ENCODE results near the gene KLF13.

Gene KLF13

DNA sequence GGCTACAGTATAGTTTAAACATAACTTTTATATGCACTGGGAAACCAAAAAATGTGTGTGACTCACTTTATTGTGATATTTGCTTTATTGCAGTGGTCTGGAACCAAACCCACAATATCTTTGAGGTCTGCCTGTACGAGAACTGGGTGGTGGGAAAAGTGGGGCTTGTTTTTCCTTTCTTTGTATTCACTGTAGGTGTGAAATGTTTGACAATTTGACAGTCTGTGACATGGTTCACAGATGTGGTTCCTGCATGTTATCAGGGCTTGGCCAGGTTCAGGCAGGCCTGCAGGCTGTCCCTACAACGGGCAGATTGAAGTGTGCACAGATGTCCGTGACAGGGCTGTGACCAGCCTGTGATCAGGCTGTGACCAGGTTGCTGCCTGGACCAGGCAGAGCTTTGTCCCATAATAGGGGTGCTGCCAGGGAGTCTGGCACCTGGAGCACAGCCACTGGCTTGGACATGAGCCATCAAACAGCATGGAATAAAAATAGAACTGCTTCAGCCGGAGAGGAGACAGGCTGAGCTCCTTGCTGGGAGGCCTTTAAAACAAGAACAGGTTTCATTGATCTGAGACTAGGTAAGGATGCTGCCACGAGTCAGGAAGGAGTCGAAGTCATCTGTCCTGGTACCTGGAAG is 61.0 kb downstream of the KLF13 start:
- no peak for DNase-seq

DNA sequence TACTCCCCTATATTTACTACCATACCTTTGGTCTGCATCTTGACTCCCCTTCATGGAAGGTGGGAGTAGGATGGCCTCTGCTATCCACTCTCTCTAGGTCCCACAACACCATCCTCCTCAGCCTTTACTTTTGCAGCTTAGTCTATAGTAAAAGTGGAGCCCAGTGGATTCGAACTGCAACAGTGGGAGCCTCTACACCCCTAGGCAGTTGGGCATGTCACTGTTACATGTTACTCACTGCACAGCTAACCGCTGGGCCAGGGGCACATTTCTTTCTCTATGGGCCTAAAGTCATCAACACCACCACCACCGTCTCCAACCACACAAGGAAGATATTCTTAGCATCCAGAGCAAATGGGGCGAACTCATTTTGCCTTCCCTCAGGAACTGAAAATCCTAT is 62.9 kb downstream of the KLF13 start:
- DNase-seq = no peak

DNA sequence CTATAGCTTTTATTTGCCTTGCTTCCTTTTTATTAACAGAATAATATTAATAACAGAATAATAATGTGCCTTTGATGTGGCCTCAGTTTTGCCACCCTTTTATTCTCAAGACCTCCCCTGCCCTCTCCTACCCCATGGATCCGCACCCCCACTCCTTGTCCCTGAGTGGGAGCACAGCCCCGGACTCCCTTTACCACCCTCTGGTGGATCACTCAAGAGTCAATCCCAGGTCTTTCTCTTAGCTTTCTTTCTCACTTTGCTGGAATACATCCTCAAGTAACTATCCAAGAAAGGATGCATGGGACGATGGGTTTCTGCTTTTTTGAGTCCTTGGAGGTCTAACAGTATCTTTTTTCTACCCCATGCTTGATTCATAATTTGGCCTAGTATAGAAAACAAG is 63.4 kb downstream of the KLF13 start:
- DNase-seq = no peak

DNA sequence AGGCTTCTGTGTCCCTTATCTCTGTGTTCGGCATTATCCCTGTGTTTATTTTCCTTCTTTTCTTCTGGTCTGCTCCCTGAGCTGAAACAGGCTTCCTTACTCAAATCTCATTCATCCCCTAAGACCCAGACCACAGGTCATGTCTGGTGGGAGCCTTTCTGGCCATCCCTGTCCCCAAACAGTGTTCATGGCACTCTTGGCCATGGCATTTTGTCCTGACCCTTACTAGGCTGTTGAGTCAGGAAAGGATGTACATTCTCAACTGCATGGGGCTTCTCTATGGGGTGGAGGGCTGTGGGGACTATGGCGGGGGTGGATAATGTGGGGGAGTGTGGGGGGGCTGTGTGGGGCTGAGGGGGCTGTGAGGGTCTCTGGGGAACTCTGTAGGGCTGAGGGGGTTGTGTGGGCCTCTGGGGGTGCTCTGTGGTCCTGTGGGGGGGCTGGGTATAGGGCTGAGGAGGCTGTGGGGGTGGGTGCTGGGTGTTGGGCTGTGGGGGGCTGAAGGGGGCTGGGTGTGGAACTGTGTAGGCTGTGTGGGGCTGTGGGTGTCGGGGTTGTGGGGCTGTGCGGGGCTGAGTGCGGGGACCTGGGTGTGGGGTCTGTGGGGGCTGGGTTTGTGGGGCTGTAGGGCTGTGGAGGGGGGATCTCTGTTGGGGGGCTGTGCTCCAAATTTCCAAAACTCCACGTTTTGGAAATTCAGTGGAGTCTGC is 64.3 kb downstream of the KLF13 start:
- DNase-seq = no peak

DNA sequence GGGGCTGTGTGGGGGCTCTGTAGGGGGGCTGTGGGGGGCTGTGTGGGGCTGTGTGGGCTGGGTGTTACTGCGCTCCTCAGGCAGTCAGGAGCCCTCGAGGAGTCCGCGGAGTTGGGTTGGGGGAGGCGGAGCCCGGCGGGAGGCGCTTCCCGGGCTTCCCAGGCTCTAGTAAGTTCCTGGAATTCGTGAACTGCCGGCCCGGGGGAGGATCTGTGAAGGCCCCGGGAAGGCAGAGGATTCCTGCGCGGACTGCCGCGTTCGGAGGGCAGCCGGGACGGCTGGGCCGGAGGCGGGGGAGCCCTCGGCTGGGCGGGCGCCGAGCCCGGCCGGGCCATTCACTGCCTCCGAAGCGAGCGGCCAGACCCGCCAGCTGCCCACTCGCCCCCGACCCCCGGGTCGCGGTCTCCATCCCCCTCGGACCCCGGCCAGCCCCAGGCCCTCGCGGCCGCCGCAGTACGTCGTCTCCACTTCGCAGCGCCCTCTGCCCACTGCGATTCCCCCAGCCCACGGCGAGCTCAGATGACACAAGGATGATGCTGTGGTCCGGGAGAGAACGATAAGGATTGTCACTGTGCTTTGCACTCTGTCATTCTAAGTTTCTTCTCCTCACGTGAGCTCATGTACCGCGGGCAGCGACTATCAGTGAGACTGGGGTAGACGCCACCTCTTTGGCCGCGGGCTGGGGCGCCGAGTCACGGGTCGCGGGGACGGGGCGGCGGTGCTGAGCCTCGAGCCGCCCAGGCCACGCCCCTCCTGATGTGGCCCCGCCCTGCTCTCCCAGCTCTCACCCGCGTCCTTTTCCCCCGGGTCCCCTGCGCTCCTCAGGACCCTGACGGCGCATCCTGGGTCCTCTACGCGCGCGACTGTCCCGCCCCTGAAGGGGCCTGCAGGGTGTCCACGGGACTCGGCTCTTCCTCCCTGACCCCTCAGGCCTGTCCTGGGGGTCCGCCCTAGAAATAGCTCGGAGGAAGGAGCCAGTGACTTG is 65.3 kb downstream of the KLF13 start:
- DNase-seq = no peak

DNA sequence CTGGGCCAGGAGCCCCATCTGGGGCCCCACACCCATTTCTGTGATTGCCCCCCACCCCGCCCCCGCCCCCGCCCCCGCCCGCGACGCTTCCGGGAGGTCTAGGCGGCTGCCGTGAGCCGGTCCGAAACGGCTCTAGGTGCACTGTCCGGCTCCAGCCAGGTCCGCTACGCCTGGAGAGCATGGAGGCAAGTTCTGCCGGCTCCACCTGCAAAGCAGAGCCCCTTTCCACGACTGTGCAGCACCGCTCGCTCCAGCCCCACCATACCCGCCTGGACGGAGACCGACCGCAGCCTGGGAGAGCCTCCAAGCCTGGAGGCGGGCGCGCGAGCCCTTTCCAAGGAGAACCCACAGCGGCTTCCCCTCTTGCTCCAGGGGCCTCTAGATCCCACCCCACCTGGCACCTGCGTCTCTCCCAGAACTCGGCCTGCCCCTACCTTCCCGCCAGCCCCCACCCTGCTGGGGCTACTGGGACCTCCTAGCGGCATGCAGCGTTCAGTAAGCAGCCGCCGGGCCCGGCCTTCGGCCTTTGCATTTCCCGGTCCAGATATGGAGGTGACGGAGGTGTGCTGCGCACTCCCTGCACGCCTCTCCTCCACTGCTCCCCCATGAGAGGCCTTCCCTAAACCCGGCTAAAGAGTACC is 66.2 kb downstream of the KLF13 start:
- no peak for DNase-seq

DNA sequence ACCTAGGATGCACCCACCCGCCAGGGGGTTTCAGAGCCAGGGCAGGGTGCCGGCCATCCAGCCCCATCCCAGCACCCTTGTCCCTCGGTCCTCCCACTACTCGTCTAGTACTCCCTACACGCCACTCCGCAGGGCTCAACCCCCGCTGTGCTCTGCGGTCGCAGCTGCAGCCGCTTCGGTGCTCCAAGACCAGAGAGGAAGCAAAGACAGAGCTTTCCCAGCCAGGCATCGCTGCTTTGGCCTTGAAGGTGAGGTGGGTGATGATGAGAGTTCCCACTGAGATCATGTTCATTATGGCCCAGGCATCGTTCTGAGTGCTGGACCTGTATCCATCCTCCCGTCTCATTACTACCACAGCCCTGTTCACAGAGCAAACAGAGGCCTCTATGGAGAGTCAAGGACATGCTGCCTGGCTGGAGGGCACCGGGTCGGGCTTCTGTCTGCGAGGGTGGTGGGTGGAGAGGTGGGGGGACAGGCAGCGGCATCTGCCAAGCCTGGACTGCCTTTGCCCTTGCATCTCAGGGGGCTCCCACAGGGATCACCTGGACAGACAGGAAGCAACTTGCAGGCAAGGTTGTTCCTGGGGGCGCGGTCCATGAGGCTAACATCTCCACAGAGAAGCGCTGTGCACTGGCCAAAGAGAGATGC is 66.9 kb downstream of the KLF13 start:
- DNase-seq = no peak

DNA sequence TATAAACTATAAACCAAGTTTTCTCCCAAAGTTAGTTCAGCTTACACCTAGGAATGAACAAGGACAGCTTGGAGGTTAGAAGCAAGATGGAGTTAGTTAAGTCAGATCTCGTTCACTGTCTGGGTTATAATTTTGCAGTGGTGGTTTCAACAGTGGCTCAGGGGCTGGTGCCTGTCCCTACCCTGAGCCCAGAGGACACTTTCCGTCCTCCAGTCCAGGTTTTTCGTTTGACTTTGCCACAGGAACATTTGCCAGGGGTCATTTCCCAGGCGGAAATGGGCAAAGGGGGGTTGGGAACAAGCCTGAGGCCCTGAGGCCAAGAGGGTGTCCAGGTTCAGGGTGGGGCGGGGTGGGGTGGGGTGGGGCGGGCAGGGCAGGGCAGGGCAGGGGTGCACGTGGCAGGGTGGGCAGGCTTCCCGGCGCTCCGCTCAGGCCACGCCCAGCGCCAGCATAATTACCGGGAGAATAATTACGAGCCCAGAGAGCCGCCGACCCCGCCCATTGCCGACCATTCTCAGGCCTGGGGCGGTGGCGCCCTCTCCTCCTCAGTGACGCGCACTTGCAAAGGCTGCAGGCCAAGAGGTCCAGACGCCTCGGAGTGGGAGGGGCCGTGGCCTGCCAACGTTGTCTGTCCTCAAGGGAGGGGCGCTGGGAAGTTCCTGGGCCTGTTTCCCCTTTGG is 70.4 kb downstream of the KLF13 start:
- DNase-seq = peak; percentile 56

DNA sequence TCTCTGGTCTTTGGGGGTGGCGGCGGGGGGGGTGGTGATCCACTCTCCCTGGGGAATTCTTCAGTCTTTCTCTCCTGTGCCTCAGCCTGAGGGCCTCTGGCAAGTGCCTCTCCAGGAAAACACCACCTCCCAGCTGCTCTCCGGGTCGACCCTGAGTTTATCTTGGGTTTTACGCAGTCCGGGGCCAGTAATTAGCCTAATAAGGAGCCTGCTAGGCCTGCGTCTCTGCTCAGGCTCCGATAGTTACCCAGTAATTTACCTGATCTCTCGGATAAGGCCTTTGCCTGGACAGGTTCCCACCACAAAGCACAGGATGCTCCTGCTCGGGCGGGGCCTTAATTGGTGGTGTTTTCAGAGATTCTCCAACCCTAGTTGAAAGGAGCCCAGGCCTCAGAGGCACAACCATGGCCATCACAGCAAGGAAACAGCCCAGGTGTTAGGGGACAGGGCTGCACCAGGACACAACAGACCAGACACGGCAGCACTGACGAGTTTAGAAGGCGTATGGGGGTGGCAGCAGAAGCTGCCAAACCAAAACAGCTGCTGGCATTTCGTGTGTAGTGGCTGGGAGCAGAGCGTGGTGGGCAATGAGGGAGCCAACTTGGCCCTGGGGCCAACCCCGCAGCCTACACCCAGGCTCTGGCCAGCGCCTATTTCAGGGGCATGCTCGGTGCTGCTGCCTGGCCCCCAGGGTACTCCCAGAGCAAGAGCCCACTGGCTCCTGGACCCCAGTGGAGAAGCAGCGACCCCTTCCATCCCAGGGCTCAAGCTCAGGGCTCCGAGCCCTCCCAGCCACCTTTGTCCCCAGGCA is 71.4 kb downstream of the KLF13 start:
- DNase-seq = peak; percentile 71

DNA sequence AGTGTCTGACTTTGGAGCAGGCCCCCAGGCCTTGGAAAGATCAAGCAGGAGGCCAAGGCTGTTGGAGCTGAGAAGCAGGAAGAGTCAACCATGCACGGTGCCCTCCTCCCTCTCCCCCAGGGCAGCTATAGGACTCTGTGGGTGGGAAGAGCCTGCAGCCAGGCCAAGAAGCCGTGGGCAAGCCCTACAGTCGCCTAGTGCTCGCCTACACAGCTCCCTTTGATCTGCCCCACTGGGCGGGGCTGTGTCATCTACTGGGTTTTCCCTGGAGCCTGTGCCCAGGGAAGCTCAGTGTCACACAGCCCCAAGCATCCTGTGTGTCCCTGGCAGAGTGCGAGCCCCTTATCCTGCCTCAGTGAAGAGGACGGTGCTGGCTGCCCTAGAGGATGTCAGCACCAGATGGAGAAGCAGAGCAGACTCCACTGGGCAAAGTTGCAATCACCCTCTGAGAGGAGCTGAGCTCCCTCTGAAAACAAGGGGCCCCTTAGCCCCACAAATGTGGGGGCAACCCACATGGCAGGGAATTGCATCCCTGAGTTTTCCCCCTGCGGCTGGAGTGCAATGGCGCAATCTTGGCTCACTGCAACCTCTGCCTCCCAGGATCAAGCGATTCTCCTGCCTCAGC is 72.2 kb downstream of the KLF13 start:
- DNase-seq = no peak

DNA sequence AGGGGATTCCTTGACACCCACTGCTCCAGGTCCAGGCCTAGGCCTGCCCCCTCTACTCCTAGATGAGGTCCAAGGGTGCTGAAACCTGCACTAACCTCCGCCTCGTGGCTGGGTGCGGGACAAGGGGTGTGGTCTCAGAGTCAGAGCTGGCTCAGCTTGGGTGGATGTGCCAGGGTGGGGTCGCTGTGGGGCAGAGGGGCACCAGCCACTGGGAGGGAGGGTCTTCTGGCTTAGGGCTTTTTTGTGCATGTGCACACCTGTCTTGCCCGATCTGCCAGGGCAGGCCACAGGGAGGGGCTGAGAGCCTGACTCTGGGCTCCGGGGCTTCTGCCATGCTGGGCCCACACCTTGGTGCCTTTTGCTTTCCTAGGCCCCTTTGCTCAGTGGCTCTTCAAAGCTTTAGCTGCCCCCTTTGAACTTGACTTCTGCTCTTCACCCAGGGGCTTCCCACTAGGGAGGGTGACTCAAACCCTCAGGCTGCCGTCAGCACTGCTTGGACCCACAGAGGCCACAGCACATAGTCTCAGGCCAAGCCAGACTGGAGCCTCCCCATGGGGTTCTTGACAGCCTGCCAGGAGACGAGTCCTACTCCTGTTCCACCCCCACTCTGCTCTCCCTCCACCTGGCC is 73.0 kb downstream of the KLF13 start:
- DNase-seq = no peak

DNA sequence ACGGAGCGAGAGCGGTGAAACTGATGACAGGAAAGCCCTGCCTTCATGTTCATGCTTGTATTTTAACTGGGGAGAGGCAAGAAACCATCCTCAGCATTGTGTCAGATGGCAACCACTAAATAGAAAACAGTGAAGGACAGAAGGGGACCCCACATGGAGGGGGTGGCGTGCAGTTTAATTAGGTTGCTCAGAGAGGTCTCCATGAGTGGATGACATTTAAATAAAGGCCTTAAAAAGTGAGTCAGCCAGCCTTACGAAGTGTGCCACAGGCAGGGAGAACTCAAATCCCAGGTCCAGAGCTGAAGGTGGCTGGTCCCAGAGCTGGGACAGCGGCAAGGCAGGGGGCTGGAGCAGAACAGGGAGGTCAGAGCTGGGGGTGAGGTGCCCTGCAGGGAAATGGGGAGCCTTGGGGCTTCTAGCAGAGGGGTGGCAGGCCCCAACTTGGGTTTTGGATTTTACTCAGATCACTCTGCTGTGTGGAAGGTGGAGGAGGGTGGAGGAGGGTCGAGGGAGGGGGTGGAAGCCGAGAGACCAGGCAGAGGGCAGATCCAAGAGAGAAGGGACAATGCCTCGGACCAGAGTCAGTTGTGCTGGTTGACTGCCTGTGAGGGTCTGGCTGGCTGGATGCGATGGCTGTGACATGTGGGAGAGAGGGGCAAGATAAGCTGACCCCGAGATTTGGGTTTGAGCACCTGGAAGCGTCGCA is 73.7 kb downstream of the KLF13 start:
- DNase-seq = no peak

DNA sequence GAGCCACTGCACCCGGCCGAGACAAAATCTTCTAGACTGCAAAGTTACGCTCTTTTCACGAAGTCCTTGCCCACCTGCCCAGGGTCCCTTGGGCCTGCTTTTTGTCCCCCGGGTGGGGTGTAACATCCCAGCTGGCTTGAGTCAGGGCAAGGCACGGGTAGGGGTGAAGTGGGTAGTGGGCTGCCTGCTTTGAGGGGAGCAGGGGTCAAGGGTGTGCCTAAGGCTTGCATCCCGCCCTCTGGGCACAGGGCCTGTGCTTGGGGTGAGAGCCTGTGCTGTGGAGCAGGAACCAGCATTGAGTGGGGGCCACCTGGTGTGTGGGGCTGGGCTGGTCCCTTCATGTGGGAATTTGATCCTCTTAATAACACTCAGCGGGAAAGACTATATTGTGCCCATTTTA is 74.6 kb downstream of the KLF13 start:
- no peak for DNase-seq

DNA sequence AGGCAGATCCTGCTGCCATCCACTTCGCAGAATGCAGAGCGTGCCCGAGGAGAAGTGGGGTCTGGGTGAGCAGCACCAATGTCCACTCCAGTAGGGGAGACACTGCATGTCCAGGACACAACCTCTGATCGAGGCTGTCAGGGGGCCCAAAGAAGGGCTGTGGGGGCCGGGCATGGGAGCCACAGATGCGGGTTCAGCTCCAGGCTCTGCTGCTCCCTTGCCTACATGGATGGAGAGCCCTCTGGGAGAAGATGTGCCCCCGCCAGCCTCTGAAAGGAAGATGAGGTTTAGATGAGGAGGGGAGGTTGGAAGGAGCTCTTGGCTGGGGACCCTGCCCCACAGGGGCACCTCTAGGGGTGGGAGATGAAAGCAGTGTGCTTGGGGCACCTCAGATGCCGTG is 75.4 kb downstream of the KLF13 start:
- no peak for DNase-seq

DNA sequence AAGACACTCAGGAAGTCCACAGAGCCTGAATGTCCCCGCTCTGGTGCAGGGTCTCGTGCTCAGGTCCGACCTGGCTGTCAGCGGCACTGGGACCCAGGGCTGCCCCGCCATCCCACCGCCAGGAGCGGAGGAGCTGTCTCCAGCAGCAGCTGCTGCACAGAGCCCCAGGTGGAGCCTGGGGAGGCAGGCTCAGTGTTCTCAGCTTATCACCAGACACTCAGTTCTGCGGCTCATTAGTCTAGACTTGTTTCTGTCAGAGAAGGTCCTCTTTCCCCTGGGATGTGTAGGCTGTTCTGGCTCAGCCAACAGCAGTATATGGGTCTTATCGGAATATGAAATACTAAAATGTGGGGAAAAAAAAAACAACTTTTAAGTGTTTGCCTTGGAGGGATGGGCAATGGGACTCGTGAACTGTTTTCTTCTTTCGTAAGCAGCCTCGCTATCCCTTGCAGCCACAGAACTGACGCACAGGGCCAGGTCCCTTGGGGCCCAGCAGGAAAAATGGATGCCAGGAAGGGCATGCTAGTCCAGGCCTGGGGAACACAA is 75.9 kb downstream of the KLF13 start:
- DNase-seq = peak; percentile 46

DNA sequence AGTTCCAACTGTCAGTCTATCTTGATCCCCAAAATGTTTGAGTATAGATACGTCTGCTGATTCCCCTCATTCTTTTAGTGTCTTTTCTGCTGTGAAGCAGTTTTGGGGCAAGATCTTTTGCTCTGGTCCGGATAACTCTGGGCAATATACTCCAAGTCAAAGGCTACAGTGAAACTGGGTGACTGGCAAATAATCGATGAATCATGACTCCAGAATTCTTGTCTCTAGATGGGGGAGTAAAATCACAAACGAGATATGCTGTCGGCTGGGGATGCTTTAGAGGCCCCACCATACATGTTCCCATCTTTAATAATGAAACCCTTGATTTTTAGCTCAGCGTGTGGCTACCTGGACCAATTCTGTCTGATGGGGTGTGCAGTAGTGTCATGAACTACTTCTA is 76.5 kb downstream of the KLF13 start:
- no peak for DNase-seq

DNA sequence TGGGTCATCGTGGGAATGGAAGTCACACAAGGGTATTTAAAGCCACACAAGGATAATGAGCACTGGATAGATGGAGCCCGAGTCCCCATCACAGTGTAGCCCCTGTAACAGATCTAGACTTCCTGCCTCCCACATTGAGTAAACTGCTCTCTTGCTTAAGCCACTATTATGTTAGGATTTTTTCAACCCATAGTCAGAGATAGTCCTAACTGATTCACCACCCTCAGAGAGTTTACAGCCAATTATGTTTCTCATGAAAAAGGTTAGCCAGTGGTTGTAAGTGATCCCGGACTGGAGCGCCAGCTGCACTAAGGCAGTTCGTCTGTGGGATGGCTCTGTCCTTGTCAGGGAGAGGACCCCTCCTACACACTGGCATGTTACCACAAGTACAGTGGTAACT is 77.0 kb downstream of the KLF13 start:
- DNase-seq = no peak

DNA sequence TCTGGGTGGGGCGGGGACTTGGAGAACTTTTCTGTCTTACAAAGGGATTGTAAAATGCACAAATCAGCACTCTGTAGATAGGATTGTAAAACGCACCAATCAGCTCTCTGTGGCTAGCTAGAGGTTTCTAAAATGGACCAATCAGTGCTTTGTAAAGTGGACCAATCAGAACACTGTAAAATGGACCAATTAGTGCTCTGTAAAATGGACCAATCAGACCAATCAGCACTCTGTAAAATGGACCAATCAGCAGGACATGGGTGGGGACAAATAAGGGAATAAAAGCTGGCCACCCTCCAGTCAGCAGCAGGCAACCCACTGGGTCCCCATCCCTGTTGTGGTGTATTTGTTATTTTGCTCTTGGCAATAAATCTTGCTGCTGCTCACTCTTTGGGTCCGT is 77.7 kb downstream of the KLF13 start:
- DNase-seq = no peak

All from NCI-H1436 treated with DMSO at 0.1 percent for 48 hours (cell line).